K562 (cell line): ENCODE results near the gene PTPRT. TPM values are rescaled to one million over a fixed set of nuclear protein-coding genes. Genes with fewer than 3 reads are reported as not detected.

Experiments
- ATAC-seq: fragments of 200-7000 bp; cut with Tn5 transposase; 3 replicates; pipeline ENCODE4 v1.9.1; 2020; ENCODE audit warnings: moderate library complexity
- BruUV-seq: library from RNA; stranded (reverse); fragments of 400-500 nt; replicated peaks from 2 replicates; lab custom pipeline; 2021; lab: Mats Ljungman, UMichigan
- CTCF ChIA-PET: fragments of 300-600 bp; formaldehyde crosslinking; extraction: SDS; loops from one replicate; lab custom pipeline; 2021; ENCODE audit warnings: low intra/inter-chr PET ratio; lab: Yijun Ruan, JAX
- POLR2A ChIA-PET: fragments of 300-600, 350-650 bp; sonication (Branson Sonifier 250); formaldehyde crosslinking; extraction: SDS; loops from one replicate; lab custom pipeline; 2021; ENCODE audit warnings: antibody characterized with exemption, inconsistent platforms; lab: Yijun Ruan, JAX
- DNase-seq, 4 experiments: peaks; one replicate each; pipeline versions ENCODE4 v3.0.0 to v3.0.0-alpha.2; 2011 to 2018; ENCODE audit warnings: low spot score in 3 of 4, mixed read lengths in 3 of 4; ENCODE audit errors: extremely low read depth in 1 of 4
- FAIRE-seq: peaks from 2 replicates; lab custom pipeline; 2011; peaks lifted over from hg19 to GRCh38; lab: Jason Lieb, UNC
- H2AFZ ChIP-seq: 2 replicates; pipeline ENCODE4 v1.6.0; 2011; ENCODE audit warnings: low read depth, low read length, control low read depth, inconsistent platforms
- H3K27ac ChIP-seq: fragments of 200-600 bp; 3 replicates; pipeline ENCODE4 v1.8.0; 2011; ENCODE audit warnings: low read depth, mild to moderate bottlenecking, control low read depth, inconsistent platforms, low read length, moderate library complexity, mixed read lengths; ENCODE audit errors: extremely low read depth
- H3K27me3 ChIP-seq, 2 experiments: fragments of 300-600 bp in 1 of 2; 2 replicates in 1 of 2; 3 replicates in 1 of 2; pipeline versions ENCODE4 v1.6.0 to v1.8.0; 2011; ENCODE audit warnings: inconsistent platforms in 2 of 2, low read length in 2 of 2, mild to moderate bottlenecking in 1 of 2, mixed read lengths in 1 of 2, moderate library complexity in 1 of 2; ENCODE audit not compliant: control insufficient read depth in 2 of 2, insufficient read depth in 2 of 2
- H3K36me3 ChIP-seq: fragments of 300-600 bp; 3 replicates; pipeline ENCODE4 v1.8.0; 2011; ENCODE audit warnings: mild to moderate bottlenecking, low read length, inconsistent platforms; ENCODE audit not compliant: control insufficient read depth, insufficient read depth
- H3K4me1 ChIP-seq, 2 experiments: fragments of 200-600 bp in 1 of 2; replicated peaks in 1 of 2; 2 replicates in 1 of 2; 3 replicates in 1 of 2; pipeline versions ENCODE4 v1.5.1 to v1.8.0; 2011; ENCODE audit warnings: inconsistent platforms in 2 of 2, low read length in 2 of 2, mild to moderate bottlenecking in 1 of 2, mixed read lengths in 1 of 2, moderate library complexity in 1 of 2; ENCODE audit not compliant: control insufficient read depth in 2 of 2, insufficient read depth in 2 of 2
- H3K4me2 ChIP-seq: 2 replicates; pipeline ENCODE4 v1.6.1; 2011; ENCODE audit warnings: low read length, control low read depth, inconsistent platforms, mixed read lengths; ENCODE audit not compliant: insufficient read depth
- H3K4me3 ChIP-seq: fragments of 200-600 bp; sonication (generic), shearing (Covaris generic); 2 replicates; pipeline ENCODE4 v1.5.1; 2016; ENCODE audit warnings: control low read depth, inconsistent platforms
- H3K79me2 ChIP-seq: fragments of 200-600 bp; 3 replicates; pipeline ENCODE4 v1.8.0; 2011; ENCODE audit warnings: low read length, inconsistent platforms; ENCODE audit not compliant: control insufficient read depth, insufficient read depth
- H3K9ac ChIP-seq, 2 experiments: 2 replicates each; pipeline versions ENCODE4 v1.6.0 to v1.6.1; 2011; ENCODE audit warnings: low read depth in 2 of 2, low read length in 2 of 2, control low read depth in 1 of 2, inconsistent platforms in 1 of 2, mild to moderate bottlenecking in 1 of 2, mixed read lengths in 1 of 2; ENCODE audit not compliant: insufficient read depth in 1 of 2
- H3K9me1 ChIP-seq: one replicate; pipeline ENCODE4 v1.6.0; 2011; ENCODE audit warnings: inconsistent platforms, mild to moderate bottlenecking, low read length, moderate library complexity; ENCODE audit not compliant: control insufficient read depth, insufficient read depth
- H3K9me3 ChIP-seq: replicated peaks from 2 replicates; pipeline ENCODE4 v1.5.1; 2011; ENCODE audit warnings: low read depth, low read length, inconsistent platforms; ENCODE audit not compliant: control insufficient read depth, insufficient read depth
- H4K20me1 ChIP-seq: replicated peaks from 2 replicates; pipeline ENCODE4 v1.6.1; 2011; ENCODE audit warnings: low read length, inconsistent platforms, mixed read lengths; ENCODE audit not compliant: control insufficient read depth, insufficient read depth
- BDP1 ChIP-seq: IDR thresholded peaks from 3 replicates; pipeline ENCODE4 v1.6.1; 2011; ENCODE audit not compliant: insufficient read length, insufficient read depth
- HNRNPK ChIP-seq: fragments of 200-400 bp; formaldehyde crosslinking; IDR thresholded peaks from one replicate; pipeline ENCODE4 v1.6.1; 2018; ENCODE audit warnings: mild to moderate bottlenecking, low read depth, low read length; ENCODE audit not compliant: poor library complexity, severe bottlenecking
- NCOR1 ChIP-seq: fragments of 450-650 bp; IDR thresholded peaks from 2 replicates; pipeline ENCODE4 v1.6.1; 2016; ENCODE audit warnings: mild to moderate bottlenecking, moderate library complexity
- ZNF239 ChIP-seq: fragments of 250-450 bp; sonication (Bioruptor Pico); IDR thresholded peaks from 2 replicates; pipeline ENCODE4 v1.4.0; 2020; ENCODE audit warnings: mild to moderate bottlenecking
- WGBS: fragments of 100-300 bp; shearing (Covaris generic); methylation state at CpG from one replicate; pipeline ENCODE4 v1.1.6; 2016; ENCODE audit warnings: low coverage, mixed read lengths; ENCODE audit not compliant: insufficient coverage; ENCODE audit errors: missing lambda C conversion rate; 5-methylcytosine and 5-hydroxymethylcytosine counted together
- in situ Hi-C: fragments of 300-500 bp; cut with MboI; formaldehyde crosslinking; loops from 4 replicates; pipeline ENCODE4 v1.15.0; 2018; ENCODE audit warnings: inconsistent platforms, mixed read lengths
- intact Hi-C: fragments of 100-400 bp; cut with micrococcal nuclease; formaldehyde crosslinking; loops from 2 replicates; pipeline ENCODE4 v1.14.2; 2022
- polyA plus RNA-seq, 8 experiments: library from polyadenylated mRNA; depleted of rRNA in 4 of 8; stranded (reverse) in 5 of 8; unstranded in 3 of 8; fragments of >200 nt; fragmentation: Nextera tagmentation in 2 of 8; fragmentation: Illumina TruSeq in 1 of 8; extraction: Ambion mirVana in 2 of 8; extraction: Trizol in 1 of 8; gene quantifications; 2 replicates each; pipeline versions ENCODE4 v1.2.1 to v1.2.3, GENCODE V29; 2011 to 2014; ENCODE audit warnings: inconsistent platforms in 1 of 8, missing spikeins in 1 of 8
- total RNA-seq, 7 experiments: library from RNA; depleted of rRNA in 6 of 7; stranded (reverse); fragments of >200 nt in 6 of 7; fragmentation: Illumina TruSeq in 2 of 7; extraction: Trizol in 2 of 7; gene quantifications; 2 replicates each; pipeline versions ENCODE4 v1.2.1 to v1.2.3, GENCODE V29; 2011 to 2021; ENCODE audit warnings: low replicate concordance in 1 of 7
- TF ChIP-seq, protein P1 (sequence below): fragments of 450-650 bp; IDR thresholded peaks from 2 replicates; pipeline ENCODE4 v1.6.1; 2016; ENCODE audit warnings: mild to moderate bottlenecking, moderate library complexity
- TF ChIP-seq, protein P2 (sequence below): fragments of 250-450 bp; sonication (Bioruptor Pico); IDR thresholded peaks from 2 replicates; pipeline ENCODE4 v1.4.0; 2020

PTPRT gene
- total and polyA plus RNA-seq, 9 of the 15 experiments (the other 6 are each of a cell fraction or from before 2014, with no cell fraction given), result not detected

DNA sequence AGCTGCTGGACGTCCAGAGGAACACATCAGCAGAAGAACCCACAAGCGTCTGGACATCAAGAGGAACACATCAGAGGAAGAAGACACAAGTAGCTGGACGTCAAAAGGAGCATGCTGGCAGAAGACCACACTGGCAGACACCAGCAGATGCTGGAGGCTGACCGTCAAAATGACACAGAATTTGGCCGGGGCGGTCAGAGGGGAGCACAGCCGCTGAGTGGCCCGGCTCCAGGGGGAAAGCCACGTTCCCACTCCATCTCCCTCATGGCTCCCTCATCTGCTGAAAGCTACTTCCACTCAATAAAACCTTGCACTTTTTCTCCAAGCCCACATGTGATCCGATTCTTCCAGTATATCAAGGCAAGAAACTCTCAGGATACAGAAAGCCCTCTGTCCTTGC, 283.6 kb downstream of the PTPRT start:
- Histone ChIP-seq H3K27ac (no peak overlapping the region), H4K20me1 (no peaks in the 10 kb centered on the region), H3K27me3 (0 out of 5 replicates have a peak, but pooled peaks cover 0 to 6% of the 10 kb centered on the region in 2 experiments), H3K9me3 (no peaks in the 10 kb centered on the region), H3K4me2 (no peak overlapping the region), H3K9ac (no peak overlapping the region), H3K4me3 (no peak overlapping the region), H3K36me3 (no peaks in the 10 kb centered on the region), H2AFZ (no peak overlapping the region), H3K4me1 (no peaks in the 10 kb centered on the region), H3K9me1 (no peaks in the 10 kb centered on the region), H3K79me2 (no peaks in the 10 kb centered on the region)
- WGBS, result 0% methylated on average over 10 of the region's 10 CpGs
- BruUV-seq, result no TSS peak
- intact Hi-C loops (no loop called here), in situ Hi-C loops (no loop called here)
- FAIRE-seq (no peak), DNase-seq (no peak), ATAC-seq (no peak)
- POLR2A ChIA-PET, result no interaction called here
- CTCF ChIA-PET, result no interaction called here
- TF ChIP-seq, protein P1, sequence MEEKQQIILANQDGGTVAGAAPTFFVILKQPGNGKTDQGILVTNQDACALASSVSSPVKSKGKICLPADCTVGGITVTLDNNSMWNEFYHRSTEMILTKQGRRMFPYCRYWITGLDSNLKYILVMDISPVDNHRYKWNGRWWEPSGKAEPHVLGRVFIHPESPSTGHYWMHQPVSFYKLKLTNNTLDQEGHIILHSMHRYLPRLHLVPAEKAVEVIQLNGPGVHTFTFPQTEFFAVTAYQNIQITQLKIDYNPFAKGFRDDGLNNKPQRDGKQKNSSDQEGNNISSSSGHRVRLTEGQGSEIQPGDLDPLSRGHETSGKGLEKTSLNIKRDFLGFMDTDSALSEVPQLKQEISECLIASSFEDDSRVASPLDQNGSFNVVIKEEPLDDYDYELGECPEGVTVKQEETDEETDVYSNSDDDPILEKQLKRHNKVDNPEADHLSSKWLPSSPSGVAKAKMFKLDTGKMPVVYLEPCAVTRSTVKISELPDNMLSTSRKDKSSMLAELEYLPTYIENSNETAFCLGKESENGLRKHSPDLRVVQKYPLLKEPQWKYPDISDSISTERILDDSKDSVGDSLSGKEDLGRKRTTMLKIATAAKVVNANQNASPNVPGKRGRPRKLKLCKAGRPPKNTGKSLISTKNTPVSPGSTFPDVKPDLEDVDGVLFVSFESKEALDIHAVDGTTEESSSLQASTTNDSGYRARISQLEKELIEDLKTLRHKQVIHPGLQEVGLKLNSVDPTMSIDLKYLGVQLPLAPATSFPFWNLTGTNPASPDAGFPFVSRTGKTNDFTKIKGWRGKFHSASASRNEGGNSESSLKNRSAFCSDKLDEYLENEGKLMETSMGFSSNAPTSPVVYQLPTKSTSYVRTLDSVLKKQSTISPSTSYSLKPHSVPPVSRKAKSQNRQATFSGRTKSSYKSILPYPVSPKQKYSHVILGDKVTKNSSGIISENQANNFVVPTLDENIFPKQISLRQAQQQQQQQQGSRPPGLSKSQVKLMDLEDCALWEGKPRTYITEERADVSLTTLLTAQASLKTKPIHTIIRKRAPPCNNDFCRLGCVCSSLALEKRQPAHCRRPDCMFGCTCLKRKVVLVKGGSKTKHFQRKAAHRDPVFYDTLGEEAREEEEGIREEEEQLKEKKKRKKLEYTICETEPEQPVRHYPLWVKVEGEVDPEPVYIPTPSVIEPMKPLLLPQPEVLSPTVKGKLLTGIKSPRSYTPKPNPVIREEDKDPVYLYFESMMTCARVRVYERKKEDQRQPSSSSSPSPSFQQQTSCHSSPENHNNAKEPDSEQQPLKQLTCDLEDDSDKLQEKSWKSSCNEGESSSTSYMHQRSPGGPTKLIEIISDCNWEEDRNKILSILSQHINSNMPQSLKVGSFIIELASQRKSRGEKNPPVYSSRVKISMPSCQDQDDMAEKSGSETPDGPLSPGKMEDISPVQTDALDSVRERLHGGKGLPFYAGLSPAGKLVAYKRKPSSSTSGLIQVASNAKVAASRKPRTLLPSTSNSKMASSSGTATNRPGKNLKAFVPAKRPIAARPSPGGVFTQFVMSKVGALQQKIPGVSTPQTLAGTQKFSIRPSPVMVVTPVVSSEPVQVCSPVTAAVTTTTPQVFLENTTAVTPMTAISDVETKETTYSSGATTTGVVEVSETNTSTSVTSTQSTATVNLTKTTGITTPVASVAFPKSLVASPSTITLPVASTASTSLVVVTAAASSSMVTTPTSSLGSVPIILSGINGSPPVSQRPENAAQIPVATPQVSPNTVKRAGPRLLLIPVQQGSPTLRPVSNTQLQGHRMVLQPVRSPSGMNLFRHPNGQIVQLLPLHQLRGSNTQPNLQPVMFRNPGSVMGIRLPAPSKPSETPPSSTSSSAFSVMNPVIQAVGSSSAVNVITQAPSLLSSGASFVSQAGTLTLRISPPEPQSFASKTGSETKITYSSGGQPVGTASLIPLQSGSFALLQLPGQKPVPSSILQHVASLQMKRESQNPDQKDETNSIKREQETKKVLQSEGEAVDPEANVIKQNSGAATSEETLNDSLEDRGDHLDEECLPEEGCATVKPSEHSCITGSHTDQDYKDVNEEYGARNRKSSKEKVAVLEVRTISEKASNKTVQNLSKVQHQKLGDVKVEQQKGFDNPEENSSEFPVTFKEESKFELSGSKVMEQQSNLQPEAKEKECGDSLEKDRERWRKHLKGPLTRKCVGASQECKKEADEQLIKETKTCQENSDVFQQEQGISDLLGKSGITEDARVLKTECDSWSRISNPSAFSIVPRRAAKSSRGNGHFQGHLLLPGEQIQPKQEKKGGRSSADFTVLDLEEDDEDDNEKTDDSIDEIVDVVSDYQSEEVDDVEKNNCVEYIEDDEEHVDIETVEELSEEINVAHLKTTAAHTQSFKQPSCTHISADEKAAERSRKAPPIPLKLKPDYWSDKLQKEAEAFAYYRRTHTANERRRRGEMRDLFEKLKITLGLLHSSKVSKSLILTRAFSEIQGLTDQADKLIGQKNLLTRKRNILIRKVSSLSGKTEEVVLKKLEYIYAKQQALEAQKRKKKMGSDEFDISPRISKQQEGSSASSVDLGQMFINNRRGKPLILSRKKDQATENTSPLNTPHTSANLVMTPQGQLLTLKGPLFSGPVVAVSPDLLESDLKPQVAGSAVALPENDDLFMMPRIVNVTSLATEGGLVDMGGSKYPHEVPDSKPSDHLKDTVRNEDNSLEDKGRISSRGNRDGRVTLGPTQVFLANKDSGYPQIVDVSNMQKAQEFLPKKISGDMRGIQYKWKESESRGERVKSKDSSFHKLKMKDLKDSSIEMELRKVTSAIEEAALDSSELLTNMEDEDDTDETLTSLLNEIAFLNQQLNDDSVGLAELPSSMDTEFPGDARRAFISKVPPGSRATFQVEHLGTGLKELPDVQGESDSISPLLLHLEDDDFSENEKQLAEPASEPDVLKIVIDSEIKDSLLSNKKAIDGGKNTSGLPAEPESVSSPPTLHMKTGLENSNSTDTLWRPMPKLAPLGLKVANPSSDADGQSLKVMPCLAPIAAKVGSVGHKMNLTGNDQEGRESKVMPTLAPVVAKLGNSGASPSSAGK, result no peak
- TF ChIP-seq BDP1 (no peak), HNRNPK (no peak), NCOR1 (no peak), ZNF239 (CRISPR knock-in tag) (no peak)
- TF ChIP-seq, protein P2, sequence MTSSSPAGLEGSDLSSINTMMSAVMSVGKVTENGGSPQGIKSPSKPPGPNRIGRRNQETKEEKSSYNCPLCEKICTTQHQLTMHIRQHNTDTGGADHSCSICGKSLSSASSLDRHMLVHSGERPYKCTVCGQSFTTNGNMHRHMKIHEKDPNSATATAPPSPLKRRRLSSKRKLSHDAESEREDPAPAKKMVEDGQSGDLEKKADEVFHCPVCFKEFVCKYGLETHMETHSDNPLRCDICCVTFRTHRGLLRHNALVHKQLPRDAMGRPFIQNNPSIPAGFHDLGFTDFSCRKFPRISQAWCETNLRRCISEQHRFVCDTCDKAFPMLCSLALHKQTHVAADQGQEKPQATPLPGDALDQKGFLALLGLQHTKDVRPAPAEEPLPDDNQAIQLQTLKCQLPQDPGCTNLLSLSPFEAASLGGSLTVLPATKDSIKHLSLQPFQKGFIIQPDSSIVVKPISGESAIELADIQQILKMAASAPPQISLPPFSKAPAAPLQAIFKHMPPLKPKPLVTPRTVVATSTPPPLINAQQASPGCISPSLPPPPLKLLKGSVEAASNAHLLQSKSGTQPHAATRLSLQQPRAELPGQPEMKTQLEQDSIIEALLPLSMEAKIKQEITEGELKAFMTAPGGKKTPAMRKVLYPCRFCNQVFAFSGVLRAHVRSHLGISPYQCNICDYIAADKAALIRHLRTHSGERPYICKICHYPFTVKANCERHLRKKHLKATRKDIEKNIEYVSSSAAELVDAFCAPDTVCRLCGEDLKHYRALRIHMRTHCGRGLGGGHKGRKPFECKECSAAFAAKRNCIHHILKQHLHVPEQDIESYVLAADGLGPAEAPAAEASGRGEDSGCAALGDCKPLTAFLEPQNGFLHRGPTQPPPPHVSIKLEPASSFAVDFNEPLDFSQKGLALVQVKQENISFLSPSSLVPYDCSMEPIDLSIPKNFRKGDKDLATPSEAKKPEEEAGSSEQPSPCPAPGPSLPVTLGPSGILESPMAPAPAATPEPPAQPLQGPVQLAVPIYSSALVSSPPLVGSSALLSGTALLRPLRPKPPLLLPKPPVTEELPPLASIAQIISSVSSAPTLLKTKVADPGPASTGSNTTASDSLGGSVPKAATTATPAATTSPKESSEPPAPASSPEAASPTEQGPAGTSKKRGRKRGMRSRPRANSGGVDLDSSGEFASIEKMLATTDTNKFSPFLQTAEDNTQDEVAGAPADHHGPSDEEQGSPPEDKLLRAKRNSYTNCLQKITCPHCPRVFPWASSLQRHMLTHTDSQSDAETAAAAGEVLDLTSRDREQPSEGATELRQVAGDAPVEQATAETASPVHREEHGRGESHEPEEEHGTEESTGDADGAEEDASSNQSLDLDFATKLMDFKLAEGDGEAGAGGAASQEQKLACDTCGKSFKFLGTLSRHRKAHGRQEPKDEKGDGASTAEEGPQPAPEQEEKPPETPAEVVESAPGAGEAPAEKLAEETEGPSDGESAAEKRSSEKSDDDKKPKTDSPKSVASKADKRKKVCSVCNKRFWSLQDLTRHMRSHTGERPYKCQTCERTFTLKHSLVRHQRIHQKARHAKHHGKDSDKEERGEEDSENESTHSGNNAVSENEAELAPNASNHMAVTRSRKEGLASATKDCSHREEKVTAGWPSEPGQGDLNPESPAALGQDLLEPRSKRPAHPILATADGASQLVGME (CRISPR knock-in tag), result no peak
